Mesodermal cell (in vitro differentiated cells): ENCODE measurements around the gene EXOC3.

Experiments used
- H3K27ac ChIP-seq: 2 replicates; pipeline ENCODE4 v1.7.0; 2013; ENCODE audit warnings: mild to moderate bottlenecking, low read depth, low read length, moderate library complexity; ENCODE audit not compliant: severe bottlenecking
- H3K36me3 ChIP-seq: 2 replicates; pipeline ENCODE4 v1.7.1; 2013; ENCODE audit warnings: mild to moderate bottlenecking, low read length, moderate library complexity; ENCODE audit not compliant: control insufficient read depth, insufficient read depth
- H3K4me1 ChIP-seq: one replicate; pipeline ENCODE4 v1.7.1; 2013; ENCODE audit warnings: mild to moderate bottlenecking, low read length; ENCODE audit not compliant: insufficient read depth, control insufficient read depth, poor library complexity, severe bottlenecking
- H3K4me3 ChIP-seq: 2 replicates; pipeline ENCODE4 v1.7.0; 2013; ENCODE audit warnings: low read length, control low read depth, mild to moderate bottlenecking; ENCODE audit not compliant: insufficient read depth, poor library complexity, severe bottlenecking; ENCODE audit errors: extremely low read depth
- H3K9me3 ChIP-seq: 2 replicates; pipeline ENCODE4 v1.7.1; 2013; ENCODE audit warnings: mild to moderate bottlenecking, low read length, moderate library complexity; ENCODE audit not compliant: control insufficient read depth
- WGBS, 2 experiments: methylation state at CpG; one replicate each; pipeline ENCODE4 v1.1.5; 2013; ENCODE audit warnings: missing lambda C conversion rate in 2 of 2; ENCODE audit not compliant: insufficient coverage in 2 of 2; 5-methylcytosine and 5-hydroxymethylcytosine counted together

Gene EXOC3

GRCh38 chr5:421287-421880, 21.6 kb upstream of the EXOC3 start:
- Histone ChIP-seq H3K4me3 (no peak overlapping the region), H3K27ac (no peak overlapping the region), H3K36me3 (no peaks in the 10 kb centered on the region), H3K4me1 (no peaks in the 10 kb centered on the region), H3K9me3 (no peaks in the 10 kb centered on the region)
- WGBS, 2 experiments, result 92 to 94% methylated on average over 33 of the region's 34 CpGs

- H3K9me3 ChIP-seq, result no peaks in the 10 kb centered on the region
- no peak overlapping the region for H3K27ac ChIP-seq
- no peaks in the 10 kb centered on the region for H3K4me1 ChIP-seq
- 95 to 96% methylated on average over 13 of the region's 13 CpGs for WGBS, 2 experiments
- H3K4me3 ChIP-seq, result no peak overlapping the region
- H3K36me3 ChIP-seq, result no peaks in the 10 kb centered on the region
These were observed 21.1 kb upstream of the EXOC3 start for GRCh38 chr5:421901-422300.

- Histone ChIP-seq H3K4me3 (no peak overlapping the region), H3K36me3 (no peaks in the 10 kb centered on the region), H3K9me3 (no peaks in the 10 kb centered on the region), H3K4me1 (no peaks in the 10 kb centered on the region), H3K27ac (no peak overlapping the region)
- 88 to 94% methylated on average over 25 to 28 of the region's 32 CpGs for WGBS, 2 experiments
These were observed 20.4 kb upstream of the EXOC3 start for GRCh38 chr5:422323-423232.

- 96% methylated on average over 9 of the region's 9 CpGs for WGBS, 2 experiments
- H3K4me3 ChIP-seq, result no peak overlapping the region
- no peaks in the 10 kb centered on the region for H3K36me3 ChIP-seq
- H3K4me1 ChIP-seq, result no peaks in the 10 kb centered on the region
- no peaks in the 10 kb centered on the region for H3K9me3 ChIP-seq
- H3K27ac ChIP-seq, result no peak overlapping the region
These were observed 19.8 kb upstream of the EXOC3 start for GRCh38 chr5:423233-423565.

- H3K9me3 ChIP-seq, result no peaks in the 10 kb centered on the region
- 93 to 97% methylated on average over 15 to 20 of the region's 24 CpGs for WGBS, 2 experiments
- no peak overlapping the region for H3K27ac ChIP-seq
- no peaks in the 10 kb centered on the region for H3K4me1 ChIP-seq
- no peaks in the 10 kb centered on the region for H3K36me3 ChIP-seq
- no peak overlapping the region for H3K4me3 ChIP-seq
These were observed 19.2 kb upstream of the EXOC3 start for GRCh38 chr5:423626-424261.

- Histone ChIP-seq H3K27ac (no peak overlapping the region), H3K36me3 (no peaks in the 10 kb centered on the region), H3K9me3 (no peaks in the 10 kb centered on the region), H3K4me3 (no peak overlapping the region), H3K4me1 (no peaks in the 10 kb centered on the region)
- 91 to 95% methylated on average over 3 to 6 of the region's 11 CpGs for WGBS, 2 experiments
These were observed 18.5 kb upstream of the EXOC3 start for GRCh38 chr5:424301-425110.

GRCh38 chr5:425714-426113, 17.3 kb upstream of the EXOC3 start:
- WGBS, 2 experiments, result 100% methylated on average over 1 of the region's 5 CpGs; no CpG with 5 or more reads in 1 of the 2 experiments
- Histone ChIP-seq H3K27ac (no peak overlapping the region), H3K36me3 (no peaks in the 10 kb centered on the region), H3K4me3 (no peak overlapping the region), H3K4me1 (no peaks in the 10 kb centered on the region), H3K9me3 (no peaks in the 10 kb centered on the region)

- WGBS, 2 experiments, result 88 to 92% methylated on average over 3 of the region's 3 CpGs
- H3K4me1 ChIP-seq, result no peaks in the 10 kb centered on the region
These were observed 16.5 kb upstream of the EXOC3 start for GRCh38 chr5:426392-426976.

GRCh38 chr5:427415-428087, 15.4 kb upstream of the EXOC3 start:
- Histone ChIP-seq H3K4me1 (no peaks in the 10 kb centered on the region), H3K4me3 (no peak overlapping the region), H3K36me3 (no peaks in the 10 kb centered on the region), H3K9me3 (no peaks in the 10 kb centered on the region), H3K27ac (no peak overlapping the region)
- 90 to 95% methylated on average over 33 to 39 of the region's 39 CpGs for WGBS, 2 experiments

More at GRCh38 chr5:426392-426976, 16.5 kb upstream of the EXOC3 start:
- no peaks in the 10 kb centered on the region for H3K36me3 ChIP-seq
- no peaks in the 10 kb centered on the region for H3K9me3 ChIP-seq
- H3K4me3 ChIP-seq, result no peak overlapping the region
- no peak overlapping the region for H3K27ac ChIP-seq

GRCh38 chr5:428219-428618, 14.8 kb upstream of the EXOC3 start:
- no peaks in the 10 kb centered on the region for H3K36me3 ChIP-seq
- no peak overlapping the region for H3K27ac ChIP-seq
- H3K9me3 ChIP-seq, result no peaks in the 10 kb centered on the region
- H3K4me1 ChIP-seq, result no peaks in the 10 kb centered on the region
- 90 to 100% methylated on average over 3 to 8 of the region's 11 CpGs for WGBS, 2 experiments
- no peak overlapping the region for H3K4me3 ChIP-seq
